Measurements from ENCODE around the gene NGB.

The NGB gene

DNA sequence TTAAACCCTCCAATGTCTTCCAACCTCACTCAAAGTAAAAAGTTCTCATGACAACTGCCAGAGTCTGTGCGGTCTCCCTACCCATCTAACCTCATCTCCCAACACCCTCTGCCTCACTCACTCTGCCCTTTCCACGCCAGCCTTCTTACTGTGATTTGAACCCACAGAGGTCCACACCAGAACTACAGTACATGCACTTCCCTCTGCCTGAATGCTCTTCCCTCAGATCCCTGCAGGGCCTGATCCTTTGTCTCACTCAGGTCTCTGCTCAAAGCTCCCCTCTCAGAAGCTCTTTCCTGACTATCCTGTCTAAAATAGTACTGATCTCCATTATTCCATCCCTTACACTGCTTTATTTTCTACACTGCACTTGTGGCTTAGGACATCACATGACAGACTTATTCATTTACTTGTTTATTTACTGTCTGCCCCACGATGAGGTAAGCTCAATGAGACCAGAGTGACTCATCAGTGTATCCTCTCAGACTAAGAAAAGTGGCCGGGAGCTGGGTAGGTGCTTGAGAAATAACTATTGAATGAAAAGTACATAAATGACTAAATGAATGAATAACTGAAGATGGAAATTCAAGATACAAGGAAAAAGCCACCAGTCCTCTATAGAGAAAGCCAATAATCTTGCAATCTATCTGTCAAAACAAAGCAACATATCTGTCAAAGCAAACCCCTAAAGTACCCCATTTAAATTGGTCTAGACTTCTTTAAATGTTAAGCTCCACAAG is 32.6 kb upstream of the NGB start:
- H3K36me3 ChIP-seq (ENCODE audit: control insufficient read depth, insufficient read depth, low read length): no peaks in the 10 kb centered on the region
- H3K27me3 ChIP-seq (replicated peaks; ENCODE audit: control insufficient read depth, insufficient read depth, low read length): no peaks in the 10 kb centered on the region
- no peak for DNase-seq (ENCODE audit: extremely low read depth, insufficient read length)
- TF ChIP-seq, protein P1, sequence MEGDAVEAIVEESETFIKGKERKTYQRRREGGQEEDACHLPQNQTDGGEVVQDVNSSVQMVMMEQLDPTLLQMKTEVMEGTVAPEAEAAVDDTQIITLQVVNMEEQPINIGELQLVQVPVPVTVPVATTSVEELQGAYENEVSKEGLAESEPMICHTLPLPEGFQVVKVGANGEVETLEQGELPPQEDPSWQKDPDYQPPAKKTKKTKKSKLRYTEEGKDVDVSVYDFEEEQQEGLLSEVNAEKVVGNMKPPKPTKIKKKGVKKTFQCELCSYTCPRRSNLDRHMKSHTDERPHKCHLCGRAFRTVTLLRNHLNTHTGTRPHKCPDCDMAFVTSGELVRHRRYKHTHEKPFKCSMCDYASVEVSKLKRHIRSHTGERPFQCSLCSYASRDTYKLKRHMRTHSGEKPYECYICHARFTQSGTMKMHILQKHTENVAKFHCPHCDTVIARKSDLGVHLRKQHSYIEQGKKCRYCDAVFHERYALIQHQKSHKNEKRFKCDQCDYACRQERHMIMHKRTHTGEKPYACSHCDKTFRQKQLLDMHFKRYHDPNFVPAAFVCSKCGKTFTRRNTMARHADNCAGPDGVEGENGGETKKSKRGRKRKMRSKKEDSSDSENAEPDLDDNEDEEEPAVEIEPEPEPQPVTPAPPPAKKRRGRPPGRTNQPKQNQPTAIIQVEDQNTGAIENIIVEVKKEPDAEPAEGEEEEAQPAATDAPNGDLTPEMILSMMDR (IDR thresholded peaks at IDR 0.05; ENCODE audit: insufficient read depth, low read length, poor library complexity, severe bottlenecking): no peak
- no peak overlapping the region for H3K4me3 ChIP-seq (replicated peaks; ENCODE audit: low read depth, low read length)

DNA sequence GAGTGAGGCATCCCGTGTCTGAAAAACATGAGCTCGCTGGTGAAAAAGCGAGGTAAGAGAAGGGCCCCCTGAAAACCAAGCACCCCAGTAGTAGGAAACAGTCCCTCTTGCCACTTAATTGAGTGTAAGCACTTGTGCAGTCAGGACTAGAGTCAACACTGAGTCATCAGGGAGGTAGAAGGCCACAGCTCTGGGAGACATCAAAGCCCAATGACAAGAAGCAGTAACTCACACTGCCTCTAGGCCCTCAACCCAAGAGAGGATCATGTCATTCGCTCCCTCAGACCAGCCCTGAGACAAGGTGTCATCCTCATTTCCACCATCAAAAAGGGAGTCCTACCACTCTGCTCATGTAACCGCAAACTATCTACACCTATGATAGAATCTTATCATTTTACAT is 31.9 kb upstream of the NGB start:
- TF ChIP-seq, protein P1 (IDR thresholded peaks at IDR 0.05; ENCODE audit: insufficient read depth, low read length, poor library complexity, severe bottlenecking): no peak
- no peak for DNase-seq (ENCODE audit: extremely low read depth, insufficient read length)
- H3K4me3 ChIP-seq (replicated peaks; ENCODE audit: low read depth, low read length): no peak overlapping the region
- H3K36me3 ChIP-seq (ENCODE audit: control insufficient read depth, insufficient read depth, low read length): no peaks in the 10 kb centered on the region
- no peaks in the 10 kb centered on the region for H3K27me3 ChIP-seq (replicated peaks; ENCODE audit: control insufficient read depth, insufficient read depth, low read length)

- Histone ChIP-seq H3K27me3 (replicated peaks; ENCODE audit: control insufficient read depth, insufficient read depth, low read length) (no peaks in the 10 kb centered on the region), H3K36me3 (ENCODE audit: control insufficient read depth, insufficient read depth, low read length) (no peaks in the 10 kb centered on the region), H3K4me3 (replicated peaks; ENCODE audit: low read depth, low read length) (no peak overlapping the region)
- peak; percentile 34 for DNase-seq (ENCODE audit: extremely low read depth, insufficient read length)
- TF ChIP-seq, protein P1 (IDR thresholded peaks at IDR 0.05; ENCODE audit: insufficient read depth, low read length, poor library complexity, severe bottlenecking): peak; percentile 90
Observed at GRCh38 chr14:77301103-77301502, 30.1 kb upstream of the NGB start.

GRCh38 chr14:77299771-77300170 is 28.8 kb upstream of the NGB start:
- TF ChIP-seq, protein P1 (IDR thresholded peaks at IDR 0.05; ENCODE audit: insufficient read depth, low read length, poor library complexity, severe bottlenecking): no peak
- H3K27me3 ChIP-seq (replicated peaks; ENCODE audit: control insufficient read depth, insufficient read depth, low read length): no peaks in the 10 kb centered on the region
- no peaks in the 10 kb centered on the region for H3K36me3 ChIP-seq (ENCODE audit: control insufficient read depth, insufficient read depth, low read length)
- no peak for DNase-seq (ENCODE audit: extremely low read depth, insufficient read length)
- no peak overlapping the region for H3K4me3 ChIP-seq (replicated peaks; ENCODE audit: low read depth, low read length)

DNA sequence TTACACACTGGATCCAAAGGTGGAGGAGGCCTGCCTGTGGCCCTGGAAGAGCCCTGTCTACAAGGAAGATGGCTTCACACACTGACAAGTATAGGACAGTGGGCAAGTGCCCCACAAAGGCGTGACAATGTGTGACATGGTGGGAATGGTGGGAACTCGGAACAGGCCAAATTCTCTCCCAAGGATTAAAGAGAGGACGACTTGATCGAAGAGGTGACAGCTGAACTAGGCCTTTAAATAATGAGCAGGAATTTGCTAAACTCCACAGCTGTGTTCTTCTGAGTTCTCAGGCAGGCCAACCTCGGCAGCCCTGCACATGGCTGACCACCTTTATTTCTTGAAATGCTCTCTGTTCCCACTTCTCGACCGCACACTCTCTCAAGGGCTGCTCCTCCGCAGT is 25.9 kb upstream of the NGB start:
- DNase-seq (ENCODE audit: extremely low read depth, insufficient read length): no peak
- TF ChIP-seq, protein P1 (IDR thresholded peaks at IDR 0.05; ENCODE audit: insufficient read depth, low read length, poor library complexity, severe bottlenecking): no peak
- Histone ChIP-seq H3K36me3 (ENCODE audit: control insufficient read depth, insufficient read depth, low read length) (no peaks in the 10 kb centered on the region), H3K27me3 (replicated peaks; ENCODE audit: control insufficient read depth, insufficient read depth, low read length) (no peaks in the 10 kb centered on the region), H3K4me3 (replicated peaks; ENCODE audit: low read depth, low read length) (no peak overlapping the region)

Measured in GM06990 (cell line).